IPS DF 6.9 (cell line): Measurements from ENCODE around the gene UBR4.

Experiments used
- DNase-seq: peaks from one replicate; pipeline ENCODE4 v3.0.0-alpha.2; 2013; ENCODE audit warnings: low read depth, low spot score
- H3K27ac ChIP-seq: one replicate; pipeline ENCODE4 v1.5.1; 2013; ENCODE audit warnings: low read length, control low read depth
- H3K27me3 ChIP-seq: 2 replicates; pipeline ENCODE4 v1.6.1; 2013; ENCODE audit warnings: mild to moderate bottlenecking, low read length; ENCODE audit not compliant: control insufficient read depth, insufficient read depth
- H3K36me3 ChIP-seq: 2 replicates; pipeline ENCODE4 v1.6.1; 2013; ENCODE audit warnings: low read length; ENCODE audit not compliant: control insufficient read depth, insufficient read depth
- H3K4me1 ChIP-seq: 2 replicates; pipeline ENCODE4 v1.6.1; 2013; ENCODE audit warnings: low read length; ENCODE audit not compliant: control insufficient read depth, insufficient read depth
- H3K4me3 ChIP-seq: 2 replicates; pipeline ENCODE4 v1.5.1; 2013; ENCODE audit warnings: mild to moderate bottlenecking, low read length
- H3K9me3 ChIP-seq: 2 replicates; pipeline ENCODE4 v1.6.1; 2013; ENCODE audit warnings: low read length, inconsistent platforms; ENCODE audit not compliant: control insufficient read depth, insufficient read depth
- WGBS: extraction: QIAGEN DNeasy Blood & Tissue Kit; methylation state at CpG from one replicate; pipeline ENCODE4 v1.1.7; 2013; ENCODE audit warnings: mixed read lengths, missing lambda C conversion rate; ENCODE audit not compliant: insufficient read length, insufficient coverage; 5-methylcytosine and 5-hydroxymethylcytosine counted together

The UBR4 gene

DNA sequence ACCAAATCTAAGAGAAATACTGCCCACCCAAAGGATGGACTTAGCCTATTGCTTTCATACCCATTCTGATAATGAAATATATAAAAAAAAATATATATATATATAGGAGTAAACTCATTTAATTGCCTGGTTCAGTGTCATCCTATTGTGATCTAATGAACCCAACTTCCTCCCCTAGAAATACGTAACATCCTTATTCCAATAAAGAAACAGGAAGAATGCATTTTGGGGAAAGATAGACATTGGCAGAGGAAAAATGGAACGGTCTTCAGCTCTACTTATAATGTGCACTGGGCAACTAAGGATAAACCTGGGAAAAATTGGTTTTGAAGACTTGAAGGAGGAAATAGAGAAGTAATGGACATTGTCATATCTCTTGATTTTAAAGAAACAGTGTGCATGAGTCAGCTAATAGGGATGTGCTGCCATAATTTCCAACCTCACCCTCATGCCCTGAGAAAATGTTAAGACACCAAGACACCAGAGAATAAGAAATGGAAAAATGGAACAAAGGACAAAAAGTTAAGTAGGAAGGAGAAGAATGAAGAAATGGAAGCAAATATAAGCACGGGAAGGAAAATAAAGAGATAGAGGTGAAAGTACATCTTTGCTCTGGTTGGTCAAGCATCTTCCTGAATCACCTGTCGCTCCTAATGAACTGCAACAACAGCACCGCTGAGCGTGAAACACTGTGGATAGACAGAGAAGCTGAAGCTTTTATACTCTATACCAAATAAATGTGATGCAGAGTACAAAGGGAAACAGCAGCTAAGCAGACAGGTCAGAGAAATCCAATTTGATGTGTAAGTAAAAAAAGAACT lies 5.4 kb downstream of the UBR4 start:
- Histone ChIP-seq H3K4me1 (no peaks in the 10 kb centered on the region; the same call in 1 of the 2 replicates), H3K27ac (no peak overlapping the region), H3K27me3 (no peaks in the 10 kb centered on the region), H3K9me3 (no peaks in the 10 kb centered on the region), H3K4me3 (no peak overlapping the region), H3K36me3 (no peaks in the 10 kb centered on the region)
- 100% methylated on average over 1 of the region's 6 CpGs for WGBS
- no peak for DNase-seq

- WGBS: no CpG with 5 or more reads among the region's 2 CpGs
- H3K4me3 ChIP-seq: no peak overlapping the region
- no peak for DNase-seq
- no peak overlapping the region for H3K27ac ChIP-seq
- H3K36me3 ChIP-seq: peaks cover 9% of the 10 kb centered on the region; the same call in 1 of the 2 replicates
- no peaks in the 10 kb centered on the region for H3K9me3 ChIP-seq
- no peaks in the 10 kb centered on the region; the same call in 1 of the 2 replicates for H3K4me1 ChIP-seq
- no peaks in the 10 kb centered on the region for H3K27me3 ChIP-seq
Measured at GRCh38 chr1:19203440-19203839, 6.6 kb downstream of the UBR4 start.

DNA sequence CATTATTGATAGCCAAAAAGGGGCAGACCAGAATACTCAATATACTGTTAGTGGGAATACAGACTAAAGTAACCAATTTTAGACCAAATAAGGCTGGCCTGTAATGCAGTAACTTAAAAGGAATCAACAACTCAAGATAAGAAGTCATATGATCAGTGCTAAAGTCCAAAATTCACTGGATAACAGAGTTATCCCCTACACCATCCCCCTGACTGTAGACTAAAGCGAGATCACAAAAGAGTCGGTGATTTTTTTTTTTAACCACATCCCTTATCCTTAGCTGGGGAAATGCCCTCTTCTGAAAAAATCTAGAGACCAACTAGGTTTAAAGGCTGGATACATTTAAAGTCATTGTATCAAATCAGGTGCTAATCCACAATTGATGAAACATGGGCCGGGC lies 7.7 kb downstream of the UBR4 start:
- no peaks in the 10 kb centered on the region for H3K9me3 ChIP-seq
- WGBS: no CpG with 5 or more reads among the region's 3 CpGs
- no peak overlapping the region for H3K4me3 ChIP-seq
- no peaks in the 10 kb centered on the region; the same call in 1 of the 2 replicates for H3K4me1 ChIP-seq
- peaks cover 12% of the 10 kb centered on the region for H3K36me3 ChIP-seq
- no peak for DNase-seq
- no peaks in the 10 kb centered on the region for H3K27me3 ChIP-seq
- no peak overlapping the region for H3K27ac ChIP-seq

DNA sequence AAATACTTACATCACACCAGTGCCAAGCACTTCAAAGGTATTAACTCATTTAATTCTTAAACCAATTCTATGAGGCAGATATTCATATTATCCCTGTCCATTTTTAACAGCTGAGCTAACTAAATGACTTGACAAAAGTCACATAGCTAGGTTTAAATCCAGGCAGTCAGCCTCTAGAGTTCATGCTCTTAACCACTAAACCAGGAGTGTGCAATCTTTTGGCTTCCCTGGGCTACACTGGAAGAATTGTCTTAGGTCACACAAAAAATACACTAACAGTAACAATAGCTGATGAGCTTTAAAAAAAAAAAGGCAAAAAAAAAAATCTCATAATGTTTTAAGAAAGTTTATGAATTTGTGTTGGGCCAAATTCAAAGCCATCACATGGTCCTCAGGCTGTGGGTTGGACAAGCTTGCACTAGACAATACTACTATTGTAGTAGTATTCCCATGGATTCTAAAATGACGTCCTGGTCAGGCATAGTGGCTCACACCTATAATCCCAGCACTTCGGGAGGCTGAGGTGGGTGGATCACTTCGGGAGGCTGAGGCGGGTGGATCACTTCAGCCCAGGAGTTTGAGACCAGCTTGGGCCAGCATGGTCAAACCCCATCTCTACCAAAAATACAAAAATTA lies 10.0 kb downstream of the UBR4 start:
- Histone ChIP-seq H3K9me3 (no peaks in the 10 kb centered on the region), H3K27ac (no peak overlapping the region), H3K4me1 (no peaks in the 10 kb centered on the region; the same call in 1 of the 2 replicates), H3K27me3 (no peaks in the 10 kb centered on the region), H3K36me3 (peaks cover 17% of the 10 kb centered on the region), H3K4me3 (no peak overlapping the region)
- no CpG with 5 or more reads among the region's 4 CpGs for WGBS
- no peak for DNase-seq

GRCh38 chr1:19199329-19199968 lies 10.6 kb downstream of the UBR4 start:
- Histone ChIP-seq H3K4me3 (no peak overlapping the region), H3K27ac (no peak overlapping the region), H3K27me3 (no peaks in the 10 kb centered on the region), H3K4me1 (no peaks in the 10 kb centered on the region), H3K36me3 (peaks cover 17% of the 10 kb centered on the region), H3K9me3 (no peaks in the 10 kb centered on the region)
- no peak for DNase-seq
- WGBS: no CpG with 5 or more reads among the region's 4 CpGs

GRCh38 chr1:19198820-19199219 lies 11.2 kb downstream of the UBR4 start:
- H3K4me3 ChIP-seq: no peak overlapping the region
- WGBS: no CpG with 5 or more reads among the region's 4 CpGs
- H3K27ac ChIP-seq: no peak overlapping the region
- H3K36me3 ChIP-seq: peaks cover 17% of the 10 kb centered on the region
- no peaks in the 10 kb centered on the region for H3K27me3 ChIP-seq
- no peaks in the 10 kb centered on the region for H3K9me3 ChIP-seq
- H3K4me1 ChIP-seq: no peaks in the 10 kb centered on the region
- no peak for DNase-seq

DNA sequence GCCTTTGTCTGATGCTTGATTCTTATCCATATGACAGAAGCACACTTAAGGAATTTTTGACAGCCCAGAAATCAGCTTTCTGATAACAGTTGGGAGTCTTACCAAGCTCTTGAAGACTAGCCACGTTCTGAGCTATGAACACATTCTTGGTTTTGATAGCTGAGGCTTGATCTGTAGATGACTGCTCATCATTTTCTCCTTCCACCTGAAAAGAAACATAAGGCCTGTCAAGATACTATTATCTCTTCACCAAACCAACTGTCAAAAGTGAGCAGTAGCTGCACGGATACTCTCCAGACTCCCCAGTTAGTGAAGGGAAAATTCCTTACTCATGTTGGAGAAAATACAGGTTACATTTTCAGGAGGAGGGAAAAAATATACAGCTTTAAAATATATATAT lies 12.2 kb downstream of the UBR4 start:
- no CpG with 5 or more reads among the region's 2 CpGs for WGBS
- Histone ChIP-seq H3K36me3 (peaks cover 24% of the 10 kb centered on the region), H3K9me3 (no peaks in the 10 kb centered on the region), H3K4me1 (no peaks in the 10 kb centered on the region), H3K27ac (no peak overlapping the region), H3K27me3 (no peaks in the 10 kb centered on the region), H3K4me3 (no peak overlapping the region)
- DNase-seq: no peak

DNA sequence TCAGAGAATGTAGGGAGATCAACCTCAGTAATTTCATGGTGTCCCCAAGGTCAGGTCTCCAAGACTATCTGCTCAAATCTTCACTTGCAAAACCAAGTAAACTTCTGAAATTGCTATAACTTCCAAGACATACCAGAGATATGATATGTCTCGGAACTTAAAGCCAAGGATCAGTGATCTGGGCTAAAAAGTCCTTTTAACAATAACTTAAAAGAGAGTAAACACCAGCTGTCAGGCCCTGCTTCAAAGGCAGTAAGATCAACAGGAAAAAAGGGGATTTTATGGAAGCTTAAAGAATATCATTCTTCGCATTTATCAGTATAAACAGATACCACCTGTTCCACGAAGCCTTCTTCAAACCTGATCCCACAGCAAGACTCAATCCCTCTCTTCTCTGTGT lies 13.7 kb downstream of the UBR4 start:
- Histone ChIP-seq H3K27ac (no peak overlapping the region), H3K27me3 (no peaks in the 10 kb centered on the region), H3K4me1 (no peaks in the 10 kb centered on the region), H3K9me3 (no peaks in the 10 kb centered on the region), H3K36me3 (peaks cover 27% of the 10 kb centered on the region), H3K4me3 (no peak overlapping the region)
- WGBS: no CpG with 5 or more reads among the region's 3 CpGs
- no peak for DNase-seq

DNA sequence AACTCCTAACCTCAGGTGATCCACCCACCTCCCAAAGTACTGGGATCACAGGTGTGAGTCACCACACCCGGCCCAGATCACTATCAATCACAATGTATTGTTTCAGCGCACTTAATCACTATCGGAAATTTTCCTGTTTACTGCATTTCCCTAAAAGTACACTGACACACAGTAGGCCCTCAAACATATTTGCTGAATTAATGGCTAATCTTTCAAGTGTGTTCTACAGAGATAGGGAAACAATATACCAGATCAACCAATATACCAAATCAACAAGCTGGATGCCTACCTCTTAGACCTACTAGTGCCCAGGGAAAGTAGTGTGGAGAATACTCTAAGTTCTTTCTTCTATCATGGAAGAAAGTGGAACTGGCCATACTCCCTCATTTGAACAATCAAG lies 17.1 kb downstream of the UBR4 start:
- H3K4me3 ChIP-seq: no peak overlapping the region
- peaks cover 17% of the 10 kb centered on the region for H3K36me3 ChIP-seq
- WGBS: no CpG with 5 or more reads among the region's 3 CpGs

DNA sequence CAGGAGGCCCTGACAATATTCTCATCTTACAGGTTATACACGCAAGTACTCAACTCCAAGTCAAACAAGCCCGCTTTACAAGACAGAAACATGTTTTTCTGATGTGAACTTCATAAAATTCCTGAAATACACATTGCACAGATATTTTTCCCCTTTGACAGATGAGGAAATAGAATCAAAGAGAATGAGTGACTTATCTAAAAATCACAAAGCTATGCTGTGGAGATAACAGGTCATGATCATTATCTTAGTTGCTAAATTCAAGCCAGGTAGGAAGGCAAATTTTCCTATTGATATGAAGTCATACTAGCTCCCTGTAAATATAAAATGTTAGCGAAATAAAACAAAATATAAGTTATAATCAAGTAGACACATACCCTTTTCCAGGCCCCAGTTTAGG lies 18.3 kb downstream of the UBR4 start:
- Histone ChIP-seq H3K9me3 (no peaks in the 10 kb centered on the region), H3K4me3 (no peak overlapping the region), H3K36me3 (peaks cover 15% of the 10 kb centered on the region; the same call in 1 of the 2 replicates), H3K4me1 (no peaks in the 10 kb centered on the region), H3K27ac (no peak overlapping the region), H3K27me3 (no peaks in the 10 kb centered on the region)
- no peak for DNase-seq
- no CpG with 5 or more reads among the region's 3 CpGs for WGBS

More for the DNA sequence above, 17.1 kb downstream of the UBR4 start:
- Histone ChIP-seq H3K27ac (no peak overlapping the region), H3K4me1 (no peaks in the 10 kb centered on the region), H3K27me3 (no peaks in the 10 kb centered on the region), H3K9me3 (no peaks in the 10 kb centered on the region)
- DNase-seq: no peak
